Measurements from ENCODE around the gene GBX2. TPM values are rescaled to one million over a fixed set of nuclear protein-coding genes. Genes with fewer than 3 reads are reported as not detected.

The GBX2 gene
- total and polyA plus RNA-seq, 2 of the 13 experiments (the other 11 are each of a cell fraction or from before 2014, with no cell fraction given) = not detected

- TF ChIP-seq ZFP91 (CRISPR knock-in tag; IDR thresholded peaks at IDR 0.05; ENCODE audit: borderline replicate concordance) (0 out of 2 replicates have a peak, but pooled peaks have one; percentile 19), ZNF678 (CRISPR knock-in tag; IDR thresholded peaks at IDR 0.05) (0 out of 2 replicates have a peak, but pooled peaks have one; percentile 28), EZH2 (conservative IDR thresholded peaks at IDR 0.05; ENCODE audit: low read depth, low read length) (peak; percentile 91), ATF7-NPFF (CRISPR knock-in tag; IDR thresholded peaks at IDR 0.05; ENCODE audit: low read depth) (no peak), ZZZ3 (CRISPR knock-in tag; IDR thresholded peaks at IDR 0.05; ENCODE audit: borderline replicate concordance) (0 out of 2 replicates have a peak, but pooled peaks have one; percentile 28), ZNF253 (CRISPR knock-in tag; IDR thresholded peaks at IDR 0.05; ENCODE audit: borderline replicate concordance) (no peak), NRL (CRISPR knock-in tag; IDR thresholded peaks at IDR 0.05; ENCODE audit: borderline replicate concordance) (no peak)
Observed at GRCh38 chr2:236166796-236167296, 1.3 kb downstream of the GBX2 start (continued).

- intact Hi-C loops (cut with micrococcal nuclease; ENCODE audit: unreplicated experiment) (no loop called here), in situ Hi-C loops (cut with HindIII; ENCODE audit: extremely low pct_ligation_motif_present, low pct_unique_long_range_greater_than_20kb) (no loop called here)
- CTCF ChIA-PET (ENCODE audit: low intra/inter-chr PET ratio, low total read pairs) = no interaction called here
- WGBS (ENCODE audit: low lambda C conversion rate) = 33% methylated on average over 45 of the region's 58 CpGs
- Histone ChIP-seq H3K27ac (ENCODE audit: extremely low read length, insufficient read depth, low read length) (no peak overlapping the region), H3K36me3 (replicated peaks in 1 of 2; ENCODE audit: control insufficient read depth in 1 of 2, insufficient read depth in 2 of 2, low read length in 2 of 2) (no peaks in the 10 kb centered on the region), H3K27me3 (ENCODE audit: control insufficient read depth in 1 of 2, insufficient read depth in 2 of 2, low read length in 2 of 2) (peaks cover 27 to 98% of the 10 kb centered on the region in 2 experiments), H2AFZ (ENCODE audit: low read length) (no peak overlapping the region), H3K4me1 (ENCODE audit: insufficient read depth, low read length) (peaks cover 19% of the 10 kb centered on the region), H3K4me3 (replicated peaks in 1 of 3; ENCODE audit: insufficient read depth in 1 of 3, low read depth in 2 of 3, low read length in 3 of 3) (peak overlapping the region in 1 of 3 experiments; percentile 72; a peak in 1 of 6 replicates), H3K79me2 (ENCODE audit: insufficient read depth, low read length) (no peaks in the 10 kb centered on the region), H3K9me3 (ENCODE audit: low read length) (no peaks in the 10 kb centered on the region), H3K4me2 (ENCODE audit: low read depth, low read length) (peak overlapping the region; percentile 84), H4K20me1 (ENCODE audit: insufficient read depth, low read length) (peaks cover 20% of the 10 kb centered on the region), H3K9ac (ENCODE audit: insufficient read depth, low read depth, low read length) (no peak overlapping the region)
- FAIRE-seq (no peak), DNase-seq (ENCODE audit: low spot score) (no peak), ATAC-seq (peak; percentile 3; the same call in 1 of the 3 replicates)
- BruUV-seq (replicated peaks) = no TSS peak
- POLR2A ChIA-PET = no interaction called here
- TF ChIP-seq EZH2 (conservative IDR thresholded peaks at IDR 0.05; ENCODE audit: low read depth, low read length) = 0 out of 2 replicates have a peak, but pooled peaks have one; percentile 25
- TF ChIP-seq SMARCC2 (IDR thresholded peaks at IDR 0.05) = no peak
- no peak for TF ChIP-seq ZNF280B (CRISPR knock-in tag; IDR thresholded peaks at IDR 0.05; ENCODE audit: borderline replicate concordance)
- no peak for TF ChIP-seq ZNF142 (CRISPR knock-in tag; IDR thresholded peaks at IDR 0.05)
Observed at GRCh38 chr2:236165842-236166795, 2.1 kb downstream of the GBX2 start.
